HPDE6-E6E7 (cell line): ENCODE data around the gene PPP1R13B.
"Not testable (repeated sequence)": the region's sequence is repeated elsewhere in the genome, so short reads cannot be mapped to it uniquely, and the experiment has no call there.

Experiments used
- DNase-seq: peaks from one replicate; pipeline ENCODE4 v3.0.0; 2011; ENCODE audit warnings: missing footprints; ENCODE audit errors: extremely low spot score

Gene PPP1R13B

GRCh38 chr14:103793192-103793591 lies 54.2 kb downstream of the PPP1R13B start:
- DNase-seq = not testable (repeated sequence)

- DNase-seq = no peak
These were observed 59.3 kb downstream of the PPP1R13B start for GRCh38 chr14:103788086-103788485.

GRCh38 chr14:103782376-103782775 lies 65.0 kb downstream of the PPP1R13B start:
- no peak for DNase-seq

- not testable (repeated sequence) for DNase-seq
These were observed 71.1 kb downstream of the PPP1R13B start for GRCh38 chr14:103776319-103776718.

GRCh38 chr14:103775506-103775905 lies 71.9 kb downstream of the PPP1R13B start:
- no peak for DNase-seq

- DNase-seq = no peak
These were observed 73.9 kb downstream of the PPP1R13B start for GRCh38 chr14:103773521-103773920.

GRCh38 chr14:103772078-103772712 lies 75.2 kb downstream of the PPP1R13B start:
- no peak for DNase-seq

GRCh38 chr14:103770902-103771301 lies 76.5 kb downstream of the PPP1R13B start:
- no peak for DNase-seq

- no peak for DNase-seq
These were observed 76.9 kb downstream of the PPP1R13B start for GRCh38 chr14:103770500-103770899.

GRCh38 chr14:103767336-103767894 lies 80.0 kb downstream of the PPP1R13B start:
- no peak for DNase-seq

GRCh38 chr14:103765526-103765925 lies 81.8 kb downstream of the PPP1R13B start:
- no peak for DNase-seq

- no peak for DNase-seq
These were observed 83.5 kb downstream of the PPP1R13B start for GRCh38 chr14:103763730-103764488.

- no peak for DNase-seq
These were observed 84.8 kb downstream of the PPP1R13B start for GRCh38 chr14:103762541-103762940.

- DNase-seq = no peak
These were observed 85.3 kb downstream of the PPP1R13B start for GRCh38 chr14:103762036-103762435.

GRCh38 chr14:103758059-103758776 lies 89.2 kb downstream of the PPP1R13B start:
- no peak for DNase-seq

GRCh38 chr14:103755060-103755459 lies 92.3 kb downstream of the PPP1R13B start:
- no peak for DNase-seq

- no peak for DNase-seq
These were observed 93.6 kb downstream of the PPP1R13B start for GRCh38 chr14:103753774-103754173.

GRCh38 chr14:103749860-103750259 lies 97.5 kb downstream of the PPP1R13B start:
- DNase-seq = no peak

- DNase-seq = no peak
These were observed 97.9 kb downstream of the PPP1R13B start for GRCh38 chr14:103749452-103749851.

GRCh38 chr14:103748534-103748857 lies 98.9 kb downstream of the PPP1R13B start:
- no peak for DNase-seq

GRCh38 chr14:103746701-103747100 lies 100.7 kb downstream of the PPP1R13B start:
- no peak for DNase-seq

GRCh38 chr14:103745424-103745823 lies 102.0 kb downstream of the PPP1R13B start:
- no peak for DNase-seq
